Loucy (cell line): ENCODE measurements around the gene ARHGDIA.

Experiments
- H2AFZ ChIP-seq: fragments of 200-600 bp; sonication (generic); 2 replicates; pipeline ENCODE4 v1.6.0; 2016; ENCODE audit warnings: antibody characterized with exemption, mild to moderate bottlenecking, low read length, moderate library complexity
- H3F3A ChIP-seq: fragments of 200-600 bp; 2 replicates; pipeline ENCODE4 v1.6.0; 2016; ENCODE audit warnings: antibody characterized with exemption, low read depth, mild to moderate bottlenecking
- H3K27me3 ChIP-seq: fragments of 200-600 bp; sonication (generic); 2 replicates; pipeline ENCODE4 v1.6.1; 2014; ENCODE audit warnings: low read length, mild to moderate bottlenecking; ENCODE audit not compliant: insufficient read depth, poor library complexity, severe bottlenecking
- H3K36me3 ChIP-seq: fragments of 200-600 bp; sonication (generic); 2 replicates; pipeline ENCODE4 v1.6.1; 2016; ENCODE audit warnings: low read length; ENCODE audit not compliant: insufficient read depth
- H3K4me1 ChIP-seq: fragments of 200-600 bp; sonication (generic); 2 replicates; pipeline ENCODE4 v1.5.1; 2014; ENCODE audit warnings: low read length, mild to moderate bottlenecking; ENCODE audit not compliant: insufficient read depth, poor library complexity, severe bottlenecking
- H3K4me2 ChIP-seq: fragments of 200-600 bp; sonication (generic); 2 replicates; pipeline ENCODE4 v1.6.0; 2014; ENCODE audit warnings: antibody characterized with exemption, low read length, low read depth, mild to moderate bottlenecking; ENCODE audit not compliant: poor library complexity, severe bottlenecking
- H3K4me3 ChIP-seq: fragments of 200-600 bp; sonication (generic); 2 replicates; pipeline ENCODE4 v1.5.1; 2014; ENCODE audit warnings: low read length, mild to moderate bottlenecking, mixed read lengths; ENCODE audit not compliant: poor library complexity, severe bottlenecking
- H3K79me2 ChIP-seq: fragments of 200-600 bp; sonication (generic); 2 replicates; pipeline ENCODE4 v1.6.1; 2014; ENCODE audit warnings: low read length; ENCODE audit not compliant: insufficient read depth
- H3K9ac ChIP-seq: fragments of 200-600 bp; sonication (generic); 2 replicates; pipeline ENCODE4 v1.6.0; 2014; ENCODE audit warnings: mild to moderate bottlenecking, low read depth, low read length, moderate library complexity; ENCODE audit not compliant: poor library complexity, severe bottlenecking
- H3K9me2 ChIP-seq: fragments of 200-600 bp; sonication (generic); replicated peaks from 2 replicates; pipeline ENCODE4 v1.6.1; 2016; ENCODE audit warnings: low read depth, low read length, mixed read lengths
- H3K9me3 ChIP-seq: fragments of 200-600 bp; sonication (generic); 2 replicates; pipeline ENCODE4 v1.6.1; 2014; ENCODE audit warnings: mild to moderate bottlenecking, antibody characterized with exemption, low read length, low read depth; ENCODE audit not compliant: insufficient read depth
- H4K20me1 ChIP-seq: fragments of 200-600 bp; sonication (generic); 2 replicates; pipeline ENCODE4 v1.6.0; 2014; ENCODE audit warnings: antibody characterized with exemption, low read length, mild to moderate bottlenecking; ENCODE audit not compliant: insufficient read depth, poor library complexity, severe bottlenecking
- EZH2phosphoT487 ChIP-seq: fragments of 200-600 bp; IDR thresholded peaks from 2 replicates; pipeline ENCODE4 v1.6.1; 2018; ENCODE audit warnings: antibody characterized with exemption, mild to moderate bottlenecking, moderate library complexity, borderline replicate concordance
- TF ChIP-seq, protein P1 (sequence below): fragments of 200-600 bp; sonication (generic); conservative IDR thresholded peaks from 2 replicates; pipeline ENCODE4 v1.5.1; 2014; ENCODE audit warnings: mild to moderate bottlenecking, antibody characterized with exemption, low read length

The ARHGDIA gene

DNA sequence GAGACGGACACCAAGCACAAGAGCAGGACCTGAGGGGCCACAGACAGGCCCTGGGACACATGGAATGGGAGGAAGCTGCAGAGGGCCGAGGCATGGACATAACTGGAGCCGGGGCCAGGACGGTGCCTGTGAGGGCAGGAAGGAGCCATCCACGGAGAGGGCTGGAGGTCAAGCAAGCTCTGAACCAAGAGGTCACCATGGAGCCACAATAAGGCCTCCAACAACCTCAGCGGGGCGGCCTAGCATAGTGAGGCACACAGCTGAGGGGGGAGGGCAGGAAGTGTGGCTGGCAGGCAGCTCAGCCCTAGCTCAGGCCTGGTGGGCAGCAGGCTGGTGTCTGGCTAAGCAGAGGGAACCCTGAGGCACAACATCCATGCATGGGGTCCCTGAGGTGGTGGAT lies 42.5 kb downstream of the ARHGDIA start:
- Histone ChIP-seq H2AFZ (no peak overlapping the region), H3K79me2 (peaks cover 47% of the 10 kb centered on the region; the same call in 1 of the 2 replicates), H4K20me1 (no peaks in the 10 kb centered on the region), H3K9ac (no peak overlapping the region), H3K9me2 (no peaks in the 10 kb centered on the region), H3K4me3 (no peak overlapping the region), H3F3A (no peaks in the 10 kb centered on the region), H3K4me2 (peak overlapping the region; percentile 30), H3K27me3 (no peaks in the 10 kb centered on the region), H3K9me3 (no peaks in the 10 kb centered on the region), H3K36me3 (no peaks in the 10 kb centered on the region), H3K4me1 (peaks cover 18% of the 10 kb centered on the region)
- no peak for TF ChIP-seq EZH2phosphoT487
- TF ChIP-seq, protein P1, sequence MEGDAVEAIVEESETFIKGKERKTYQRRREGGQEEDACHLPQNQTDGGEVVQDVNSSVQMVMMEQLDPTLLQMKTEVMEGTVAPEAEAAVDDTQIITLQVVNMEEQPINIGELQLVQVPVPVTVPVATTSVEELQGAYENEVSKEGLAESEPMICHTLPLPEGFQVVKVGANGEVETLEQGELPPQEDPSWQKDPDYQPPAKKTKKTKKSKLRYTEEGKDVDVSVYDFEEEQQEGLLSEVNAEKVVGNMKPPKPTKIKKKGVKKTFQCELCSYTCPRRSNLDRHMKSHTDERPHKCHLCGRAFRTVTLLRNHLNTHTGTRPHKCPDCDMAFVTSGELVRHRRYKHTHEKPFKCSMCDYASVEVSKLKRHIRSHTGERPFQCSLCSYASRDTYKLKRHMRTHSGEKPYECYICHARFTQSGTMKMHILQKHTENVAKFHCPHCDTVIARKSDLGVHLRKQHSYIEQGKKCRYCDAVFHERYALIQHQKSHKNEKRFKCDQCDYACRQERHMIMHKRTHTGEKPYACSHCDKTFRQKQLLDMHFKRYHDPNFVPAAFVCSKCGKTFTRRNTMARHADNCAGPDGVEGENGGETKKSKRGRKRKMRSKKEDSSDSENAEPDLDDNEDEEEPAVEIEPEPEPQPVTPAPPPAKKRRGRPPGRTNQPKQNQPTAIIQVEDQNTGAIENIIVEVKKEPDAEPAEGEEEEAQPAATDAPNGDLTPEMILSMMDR, result no peak

DNA sequence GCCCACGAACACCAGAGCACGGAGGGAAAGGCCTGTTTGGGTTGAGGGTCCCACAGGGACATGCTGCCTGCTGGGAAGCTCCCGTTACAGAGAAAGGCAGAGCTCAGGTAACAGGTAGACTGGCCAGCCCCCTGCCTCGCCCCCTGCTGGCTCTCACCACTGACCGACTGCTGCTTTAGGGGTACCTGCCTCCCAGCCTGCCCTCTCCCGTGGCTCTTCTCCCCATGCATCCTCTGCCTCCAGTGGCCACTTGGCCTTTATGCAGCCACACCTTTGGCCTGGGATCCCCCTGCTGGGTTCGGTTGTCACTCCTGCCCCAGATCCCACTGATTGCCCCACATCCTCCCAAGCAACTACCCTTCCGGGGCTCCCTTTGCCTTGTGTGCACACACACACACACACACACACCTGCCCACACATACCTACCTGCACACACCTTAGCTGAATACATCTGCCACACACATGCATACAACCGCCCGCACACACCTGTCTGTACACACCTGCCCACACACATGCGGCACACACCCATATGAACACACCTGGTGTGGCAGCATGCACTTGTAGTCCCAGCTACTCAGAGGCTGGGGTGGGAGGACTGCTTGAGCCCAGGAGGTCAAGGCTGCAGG lies 45.2 kb downstream of the ARHGDIA start:
- no peak overlapping the region for H2AFZ ChIP-seq
- TF ChIP-seq, protein P1, result no peak; the same call in 1 of the 2 replicates
- no peak for TF ChIP-seq EZH2phosphoT487
- peaks cover 27% of the 10 kb centered on the region; the same call in 1 of the 2 replicates for H3K79me2 ChIP-seq
- H3K36me3 ChIP-seq, result no peaks in the 10 kb centered on the region
- no peaks in the 10 kb centered on the region for H4K20me1 ChIP-seq
- no peaks in the 10 kb centered on the region for H3K9me3 ChIP-seq
- no peak overlapping the region for H3K4me3 ChIP-seq
- no peaks in the 10 kb centered on the region for H3K9me2 ChIP-seq
- no peaks in the 10 kb centered on the region for H3F3A ChIP-seq
- H3K27me3 ChIP-seq, result no peaks in the 10 kb centered on the region
- no peak overlapping the region for H3K9ac ChIP-seq
- H3K4me2 ChIP-seq, result no peak overlapping the region
- peaks cover 6% of the 10 kb centered on the region for H3K4me1 ChIP-seq

DNA sequence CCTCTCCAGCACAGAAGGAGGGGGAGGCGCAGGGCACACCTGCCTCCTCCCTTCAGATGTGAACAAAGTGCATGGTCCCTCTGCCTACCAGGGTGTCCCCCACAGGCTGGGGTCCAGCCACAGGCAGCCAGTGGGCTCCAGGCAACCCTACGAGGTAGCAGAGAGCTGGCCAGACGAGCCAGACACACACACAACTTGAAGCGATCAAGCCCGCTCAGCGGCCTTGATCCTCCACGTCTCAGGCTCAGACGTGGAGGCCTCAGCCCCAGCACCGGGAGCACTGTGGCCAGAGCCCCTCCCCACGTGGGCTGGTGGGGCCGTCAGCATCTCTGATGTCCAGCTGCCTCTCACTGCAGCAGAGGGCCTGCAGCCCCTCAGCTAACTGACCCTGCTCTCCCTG lies 46.5 kb downstream of the ARHGDIA start:
- TF ChIP-seq EZH2phosphoT487, result no peak
- TF ChIP-seq, protein P1, result no peak
- no peak overlapping the region for H3K4me2 ChIP-seq
- H3K9ac ChIP-seq, result no peak overlapping the region
- H3K79me2 ChIP-seq, result peaks cover 16% of the 10 kb centered on the region; the same call in 1 of the 2 replicates
- H3K9me2 ChIP-seq, result no peaks in the 10 kb centered on the region
- no peak overlapping the region for H3K4me3 ChIP-seq
- H3K9me3 ChIP-seq, result no peaks in the 10 kb centered on the region
- H3K36me3 ChIP-seq, result no peaks in the 10 kb centered on the region
- H4K20me1 ChIP-seq, result no peaks in the 10 kb centered on the region
- H3K27me3 ChIP-seq, result no peaks in the 10 kb centered on the region
- peaks cover 6% of the 10 kb centered on the region for H3K4me1 ChIP-seq
- H3F3A ChIP-seq, result no peaks in the 10 kb centered on the region
- H2AFZ ChIP-seq, result no peak overlapping the region
